ENCODE results near the gene CYP39A1.

DNA sequence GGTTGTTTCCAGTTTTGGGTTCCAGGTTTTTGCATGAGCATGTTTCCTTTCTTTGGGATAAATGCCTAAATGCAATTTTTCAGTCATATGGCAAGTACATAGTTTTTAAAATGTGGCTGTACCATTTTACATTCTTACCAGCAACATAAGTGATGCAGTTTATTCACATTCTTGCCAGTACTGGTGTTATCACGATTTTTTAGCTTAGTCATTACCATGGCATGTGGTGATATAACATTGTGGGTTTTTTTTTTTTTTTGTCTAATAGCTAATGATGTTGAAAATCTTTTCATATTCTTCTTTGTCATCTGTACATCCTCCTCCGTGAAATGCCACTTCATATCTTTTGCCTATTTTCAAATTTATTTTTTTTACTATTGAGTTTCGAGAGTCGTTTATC, 32.2 kb upstream of the CYP39A1 start:
- TF ChIP-seq, protein P1, sequence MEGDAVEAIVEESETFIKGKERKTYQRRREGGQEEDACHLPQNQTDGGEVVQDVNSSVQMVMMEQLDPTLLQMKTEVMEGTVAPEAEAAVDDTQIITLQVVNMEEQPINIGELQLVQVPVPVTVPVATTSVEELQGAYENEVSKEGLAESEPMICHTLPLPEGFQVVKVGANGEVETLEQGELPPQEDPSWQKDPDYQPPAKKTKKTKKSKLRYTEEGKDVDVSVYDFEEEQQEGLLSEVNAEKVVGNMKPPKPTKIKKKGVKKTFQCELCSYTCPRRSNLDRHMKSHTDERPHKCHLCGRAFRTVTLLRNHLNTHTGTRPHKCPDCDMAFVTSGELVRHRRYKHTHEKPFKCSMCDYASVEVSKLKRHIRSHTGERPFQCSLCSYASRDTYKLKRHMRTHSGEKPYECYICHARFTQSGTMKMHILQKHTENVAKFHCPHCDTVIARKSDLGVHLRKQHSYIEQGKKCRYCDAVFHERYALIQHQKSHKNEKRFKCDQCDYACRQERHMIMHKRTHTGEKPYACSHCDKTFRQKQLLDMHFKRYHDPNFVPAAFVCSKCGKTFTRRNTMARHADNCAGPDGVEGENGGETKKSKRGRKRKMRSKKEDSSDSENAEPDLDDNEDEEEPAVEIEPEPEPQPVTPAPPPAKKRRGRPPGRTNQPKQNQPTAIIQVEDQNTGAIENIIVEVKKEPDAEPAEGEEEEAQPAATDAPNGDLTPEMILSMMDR (IDR thresholded peaks at IDR 0.05) = no peak
- TF ChIP-seq POLR2A (IDR thresholded peaks at IDR 0.05) = no peak

All from stomach (tissue), 4 donors.